CD14-positive monocyte (primary cell): Measurements from ENCODE around the gene FRMPD2. TPM values are rescaled to one million over a fixed set of nuclear protein-coding genes. Genes with fewer than 3 reads are reported as not detected.
A peak's percentile ranks its signal among the peaks of the same experiment; 100 is the strongest.

Experiments used
- DNase-seq, 3 donors: peaks; one replicate each; pipeline ENCODE4 v3.0.0-alpha.2; 2011 to 2022
- H2AFZ ChIP-seq: 2 replicates; pipeline ENCODE4 v1.6.0; 2012; ENCODE audit warnings: mild to moderate bottlenecking, low read depth, low read length, inconsistent platforms; ENCODE audit not compliant: insufficient read depth, poor library complexity, severe bottlenecking
- H3K27ac ChIP-seq, 2 donors: 1 replicate in 1 of 2; 2 replicates in 1 of 2; pipeline ENCODE4 v1.5.1; 2012 to 2013; ENCODE audit warnings: low read length in 2 of 2, control low read depth in 1 of 2, inconsistent platforms in 1 of 2, low read depth in 1 of 2, mild to moderate bottlenecking in 1 of 2
- H3K27me3 ChIP-seq, 2 donors: one replicate each; pipeline versions ENCODE4 v1.6.0 to v1.6.1; 2011 to 2013; ENCODE audit warnings: low read length in 2 of 2; ENCODE audit not compliant: control insufficient read depth in 2 of 2, insufficient read depth in 2 of 2
- H3K36me3 ChIP-seq, 2 donors: replicated peaks in 1 of 2; 1 replicate in 1 of 2; 2 replicates in 1 of 2; pipeline versions ENCODE4 v1.5.1 to v1.6.1; 2012 to 2013; ENCODE audit warnings: low read length in 2 of 2, control low read depth in 1 of 2, inconsistent platforms in 1 of 2, mild to moderate bottlenecking in 1 of 2; ENCODE audit not compliant: insufficient read depth in 2 of 2, control insufficient read depth in 1 of 2
- H3K4me1 ChIP-seq, 2 donors: 1 replicate in 1 of 2; 2 replicates in 1 of 2; pipeline versions ENCODE4 v1.5.1 to v1.6.1; 2012 to 2013; ENCODE audit warnings: low read length in 2 of 2, control low read depth in 1 of 2, inconsistent platforms in 1 of 2, mild to moderate bottlenecking in 1 of 2, moderate library complexity in 1 of 2; ENCODE audit not compliant: insufficient read depth in 2 of 2, control insufficient read depth in 1 of 2
- H3K4me2 ChIP-seq: replicated peaks from 2 replicates; pipeline ENCODE3; 2012; ENCODE audit warnings: low read length, moderate library complexity, mild to moderate bottlenecking; ENCODE audit not compliant: poor library complexity, severe bottlenecking; ENCODE audit errors: extremely low read depth
- H3K4me3 ChIP-seq, 3 experiments: fragments of 200-600 bp in 1 of 3; sonication (generic) in 1 of 3; replicated peaks in 1 of 3; 1 replicate in 2 of 3; 2 replicates in 1 of 3; pipeline ENCODE4 v1.5.1; 2011 to 2013; ENCODE audit warnings: low read length in 3 of 3, mild to moderate bottlenecking in 3 of 3, control low read depth in 2 of 3, low read depth in 2 of 3, inconsistent platforms in 1 of 3, moderate library complexity in 1 of 3
- H3K79me2 ChIP-seq: 2 replicates; pipeline ENCODE4 v1.6.0; 2012; ENCODE audit warnings: mild to moderate bottlenecking, control low read depth, inconsistent platforms, low read length, moderate library complexity; ENCODE audit not compliant: insufficient read depth
- H3K9ac ChIP-seq: 2 replicates; pipeline ENCODE4 v1.6.0; 2017; ENCODE audit warnings: low read length, mild to moderate bottlenecking; ENCODE audit not compliant: insufficient read depth, poor library complexity, severe bottlenecking
- H3K9me3 ChIP-seq, 2 donors: replicated peaks in 1 of 2; 1 replicate in 1 of 2; 2 replicates in 1 of 2; pipeline versions ENCODE4 v1.5.1 to v1.6.1; 2012 to 2013; ENCODE audit warnings: low read length in 2 of 2, control low read depth in 1 of 2; ENCODE audit not compliant: control insufficient read depth in 1 of 2, insufficient read depth in 1 of 2
- H4K20me1 ChIP-seq: 2 replicates; pipeline ENCODE4 v1.6.0; 2012; ENCODE audit warnings: mild to moderate bottlenecking, low read length, control low read depth, moderate library complexity; ENCODE audit not compliant: insufficient read depth
- H3K27ac Mint-ChIP-seq, 7 donors: one replicate each; pipeline ENCODE4 v1.8.0; 2020; ENCODE audit warnings: mild to moderate bottlenecking in 7 of 7, mixed read lengths in 7 of 7, moderate library complexity in 6 of 7, inconsistent platforms in 2 of 7
- H3K27me3 Mint-ChIP-seq, 3 donors: one replicate each; pipeline ENCODE4 v1.8.0; 2021 to 2022; ENCODE audit warnings: low read depth in 3 of 3, mild to moderate bottlenecking in 3 of 3, mixed read lengths in 3 of 3, moderate library complexity in 3 of 3, inconsistent platforms in 1 of 3
- H3K36me3 Mint-ChIP-seq, 2 donors: one replicate each; pipeline ENCODE4 v1.8.0; 2020; ENCODE audit warnings: mixed read lengths in 2 of 2, inconsistent platforms in 1 of 2, mild to moderate bottlenecking in 1 of 2
- H3K4me1 Mint-ChIP-seq: one replicate; pipeline ENCODE4 v1.8.0; 2020; ENCODE audit warnings: mild to moderate bottlenecking, mixed read lengths
- H3K4me3 Mint-ChIP-seq, 2 donors: one replicate each; pipeline ENCODE4 v1.8.0; 2020; ENCODE audit warnings: mild to moderate bottlenecking in 2 of 2, mixed read lengths in 2 of 2, moderate library complexity in 1 of 2
- H3K9me3 Mint-ChIP-seq, 7 donors: one replicate each; pipeline ENCODE4 v1.8.0; 2020 to 2022; ENCODE audit warnings: mixed read lengths in 7 of 7, mild to moderate bottlenecking in 6 of 7, moderate library complexity in 6 of 7, inconsistent platforms in 2 of 7
- CTCF ChIP-seq: fragments of 200-600 bp; IDR thresholded peaks from one replicate; pipeline ENCODE4 v1.8.0; 2022; ENCODE audit warnings: antibody characterized with exemption, mild to moderate bottlenecking
- WGBS: methylation state at CpG from one replicate; pipeline ENCODE4 v1.1.5; 2013; ENCODE audit warnings: missing lambda C conversion rate; ENCODE audit not compliant: insufficient coverage; 5-methylcytosine and 5-hydroxymethylcytosine counted together
- intact Hi-C, 2 donors: fragments of 100-400 bp; cut with micrococcal nuclease; formaldehyde crosslinking; loops; one replicate each; pipeline versions ENCODE4 v1.15.0 to v1.15.1; 2023
- polyA plus RNA-seq, 3 donors: library from polyadenylated mRNA; depleted of rRNA in 1 of 3; unstranded in 2 of 3; stranded (reverse) in 1 of 3; fragments of 300-500 nt in 2 of 3; fragments of >200 nt in 1 of 3; fragmentation: Illumina TruSeq in 2 of 3; gene quantifications; 1 replicate in 2 of 3; 2 replicates in 1 of 3; pipeline ENCODE4 v1.2.3, GENCODE V29; 2012 to 2021

The FRMPD2 gene
- polyA plus RNA-seq, 3 donors = not detected

GRCh38 chr10:48306870-48307710 is 32.6 kb upstream of the FRMPD2 start:
- H3K4me1 ChIP-seq = peaks cover 13 to 19% of the 10 kb centered on the region in 2 donors
- peak overlapping the region in 1 of 2 donors; percentile 79 for H3K27ac ChIP-seq
- Mint-ChIP-seq H3K27ac (peak overlapping the region; percentile 51 to 87 (median 81)), H3K36me3 (no peaks in the 10 kb centered on the region), H3K4me3 (peak overlapping the region; percentile 82 to 83), H3K27me3 (peaks cover 0 to 2% (median 2%) of the 10 kb centered on the region in 3 donors), H3K4me1 (peaks cover 21% of the 10 kb centered on the region), H3K9me3 (no peaks in the 10 kb centered on the region)
- H3K4me2 ChIP-seq = peak overlapping the region; percentile 88
- no peaks in the 10 kb centered on the region for H3K9me3 ChIP-seq
- intact Hi-C loops = loop anchor here in 1 of 2 donors (10.0 kb wide), 1 partner anchor 1238 kb away; no protein-coding TSS in a partner anchor
- TF ChIP-seq CTCF = no peak
- peak overlapping the region; percentile 47 to 89 (median 62) for H3K4me3 ChIP-seq
- H4K20me1 ChIP-seq = peaks cover 40% of the 10 kb centered on the region
- DNase-seq = peak; percentile 8 to 26 (median 22)
- H3K79me2 ChIP-seq = peaks cover 50% of the 10 kb centered on the region
- peak overlapping the region; percentile 73 for H2AFZ ChIP-seq
- no peaks in the 10 kb centered on the region for H3K36me3 ChIP-seq
- no peaks in the 10 kb centered on the region for H3K27me3 ChIP-seq
- peak overlapping the region; percentile 82 for H3K9ac ChIP-seq
- under 1% methylated on average over 62 of the region's 70 CpGs for WGBS

GRCh38 chr10:48306265-48306869 is 31.9 kb upstream of the FRMPD2 start, which contains the start of gene MAPK8:
TSS of gene MAPK8 (plus strand) at chr10:48306677. CDS start at chr10:48401661, 94,984 bp downstream.
- Mint-ChIP-seq H3K27ac (peak within 1 kb of the TSS; percentile 54 to 87 (median 84)), H3K4me3 (peak within 1 kb of the TSS; percentile 82 to 83), H3K4me1 (peaks cover 20% of the 10 kb centered on the region), H3K27me3 (peaks cover 2 to 3% (median 3%) of the 10 kb centered on the region in 3 donors), H3K9me3 (no peaks in the 10 kb centered on the region), H3K36me3 (no peaks in the 10 kb centered on the region)
- Histone ChIP-seq H3K27ac (peak within 1 kb of the TSS in 1 of 2 donors; percentile 79), H3K9ac (peak within 1 kb of the TSS; percentile 82), H3K27me3 (no peaks in the 10 kb centered on the region), H4K20me1 (peaks cover 33% of the 10 kb centered on the region), H3K9me3 (no peaks in the 10 kb centered on the region), H2AFZ (peak within 1 kb of the TSS; percentile 73), H3K4me2 (peak within 1 kb of the TSS; percentile 88), H3K4me3 (peak within 1 kb of the TSS; percentile 47 to 89 (median 62)), H3K36me3 (no peaks in the 10 kb centered on the region), H3K4me1 (peaks cover 13 to 19% of the 10 kb centered on the region in 2 donors), H3K79me2 (peaks cover 42% of the 10 kb centered on the region)
- 2% methylated on average over 86 of the region's 86 CpGs for WGBS
- intact Hi-C loops = loop anchor here in 1 of 2 donors (10.0 kb wide), 1 partner anchor 1238 kb away; no protein-coding TSS in a partner anchor
- DNase-seq = peak; percentile 86 to 94 (median 92)
- TF ChIP-seq CTCF = no peak
